ENCODE data around the gene PPP1R14C.
A peak's percentile ranks its signal among the peaks of the same experiment; 100 is the strongest.
"Not testable (repeated sequence)": the region's sequence is repeated elsewhere in the genome, so short reads cannot be mapped to it uniquely, and the experiment has no call there.

PPP1R14C gene

DNA sequence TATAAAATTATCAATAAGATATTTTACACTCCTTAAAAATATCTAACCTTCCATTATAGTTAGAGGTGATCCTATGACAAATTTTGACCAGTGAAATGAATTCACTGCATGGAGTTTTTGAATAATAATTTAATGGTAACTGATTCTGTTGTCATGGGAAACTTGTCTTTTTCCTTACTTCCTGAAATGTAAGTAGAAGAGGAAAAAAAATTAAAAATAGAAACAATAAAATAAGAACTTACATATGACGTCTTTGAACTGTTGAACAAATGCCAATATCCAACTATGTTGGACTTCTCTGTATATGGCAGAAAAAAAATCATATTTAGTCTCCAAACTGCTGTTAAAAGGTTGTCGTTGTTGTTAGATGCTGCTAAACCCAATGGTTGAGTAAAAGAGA lies 26.3 kb downstream of the PPP1R14C start:
- DNase-seq (ENCODE audit: low read depth) = no peak

DNA sequence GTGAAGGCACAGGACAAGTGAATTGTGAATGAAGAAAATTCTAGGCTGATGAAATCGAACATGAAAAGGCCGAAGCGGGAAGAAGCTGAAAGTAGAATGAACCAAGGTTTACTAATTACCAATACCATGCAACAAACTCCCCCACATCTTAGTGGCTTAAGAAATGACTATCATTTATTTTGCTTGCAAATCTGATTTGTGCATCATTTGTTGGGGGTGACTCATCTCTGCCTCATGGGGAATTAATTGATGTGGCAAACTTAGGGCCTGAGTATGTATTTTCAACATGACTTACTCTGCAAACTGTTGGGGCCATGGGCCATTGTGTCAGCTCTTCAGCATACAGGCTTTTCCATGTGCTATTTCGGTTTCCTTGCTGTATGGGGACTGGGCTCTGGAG lies 26.8 kb downstream of the PPP1R14C start:
- peak; percentile 17 for DNase-seq (ENCODE audit: low read depth)

DNA sequence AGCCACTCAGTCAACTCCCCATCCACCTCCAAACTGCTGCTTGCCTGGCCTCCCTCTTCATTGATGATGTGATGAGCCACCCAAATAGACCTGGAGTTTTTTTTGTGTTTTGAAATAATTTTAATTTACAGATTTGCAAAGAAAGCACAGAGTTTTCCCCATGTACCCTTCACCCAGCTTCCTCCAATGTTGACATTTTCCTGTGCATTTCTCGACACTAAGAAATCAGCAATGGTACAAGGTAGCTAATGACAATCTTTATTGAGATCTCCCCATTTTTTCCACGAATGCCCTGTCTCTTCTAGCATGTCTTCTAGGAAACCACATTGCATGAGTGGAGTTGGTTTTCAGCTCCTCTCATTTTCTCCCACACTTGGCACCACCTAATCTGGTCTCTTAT lies 30.1 kb downstream of the PPP1R14C start:
- DNase-seq (ENCODE audit: low read depth) = no peak

DNA sequence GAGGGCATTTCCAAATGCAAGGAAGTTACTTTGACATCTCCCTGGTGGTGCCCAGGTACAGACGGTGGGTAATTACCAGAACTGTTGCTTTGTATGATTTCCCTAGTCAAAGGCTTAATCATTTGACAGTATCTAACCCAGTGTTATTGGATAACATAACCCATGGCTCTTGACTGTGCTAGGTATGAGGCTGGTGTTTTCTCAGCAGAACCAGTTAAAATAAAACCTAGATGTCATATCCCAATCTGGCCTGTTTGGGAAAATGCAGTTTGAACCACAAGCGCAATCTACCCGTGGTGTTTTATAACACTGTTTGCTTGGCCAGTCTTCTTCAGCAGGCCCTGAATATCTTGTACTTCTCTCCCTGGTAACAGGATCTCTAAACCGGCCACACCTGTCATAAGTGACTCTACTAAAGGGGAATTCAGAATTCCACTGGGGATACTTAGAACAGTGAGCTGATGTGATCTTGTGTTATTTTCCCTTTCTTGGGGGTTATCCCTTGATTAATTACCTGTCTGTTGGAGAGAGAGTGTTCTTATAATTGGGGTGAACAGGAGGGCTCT lies 32.8 kb downstream of the PPP1R14C start:
- DNase-seq (ENCODE audit: low read depth) = no peak

DNA sequence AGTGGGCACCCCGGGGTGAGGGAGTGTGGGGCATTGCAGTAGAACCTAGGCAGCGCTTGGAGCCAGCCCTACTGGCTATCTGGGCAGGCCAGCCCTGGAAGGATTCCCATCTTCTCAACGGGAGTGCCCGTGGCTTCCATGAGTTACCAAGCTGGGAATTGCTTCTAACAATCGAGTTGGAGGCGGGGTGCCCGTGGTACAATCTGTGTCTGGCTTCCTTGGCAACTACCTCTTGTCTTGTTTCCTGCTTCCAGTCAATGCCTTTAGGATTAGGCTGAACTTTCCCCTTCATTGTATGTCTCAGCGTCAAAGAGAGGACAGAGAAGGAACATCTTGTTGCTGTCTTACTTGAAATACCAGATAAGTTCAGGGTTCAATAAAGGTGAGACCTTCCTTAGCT lies 33.3 kb downstream of the PPP1R14C start:
- no peak for DNase-seq (ENCODE audit: low read depth)

DNA sequence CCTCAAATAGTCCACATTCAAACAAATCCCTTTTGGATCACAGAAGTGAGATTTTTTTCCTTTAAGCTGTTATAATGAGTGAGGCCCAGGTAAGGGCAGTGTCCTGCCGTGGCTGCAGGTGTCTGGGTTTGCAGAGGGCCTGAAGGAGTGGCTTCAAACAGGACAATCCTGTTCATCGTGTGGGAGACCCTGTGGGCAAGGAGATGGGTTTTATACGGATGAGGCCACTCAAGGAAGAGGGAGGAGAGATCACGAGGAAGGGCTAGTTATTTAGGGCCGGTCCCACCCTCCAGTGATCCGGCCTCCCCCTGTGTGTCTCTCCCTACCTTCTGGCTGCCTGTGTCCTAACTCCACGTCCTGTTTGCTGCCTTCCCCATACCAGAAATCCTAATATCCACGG lies 33.8 kb downstream of the PPP1R14C start:
- DNase-seq (ENCODE audit: low read depth) = no peak

DNA sequence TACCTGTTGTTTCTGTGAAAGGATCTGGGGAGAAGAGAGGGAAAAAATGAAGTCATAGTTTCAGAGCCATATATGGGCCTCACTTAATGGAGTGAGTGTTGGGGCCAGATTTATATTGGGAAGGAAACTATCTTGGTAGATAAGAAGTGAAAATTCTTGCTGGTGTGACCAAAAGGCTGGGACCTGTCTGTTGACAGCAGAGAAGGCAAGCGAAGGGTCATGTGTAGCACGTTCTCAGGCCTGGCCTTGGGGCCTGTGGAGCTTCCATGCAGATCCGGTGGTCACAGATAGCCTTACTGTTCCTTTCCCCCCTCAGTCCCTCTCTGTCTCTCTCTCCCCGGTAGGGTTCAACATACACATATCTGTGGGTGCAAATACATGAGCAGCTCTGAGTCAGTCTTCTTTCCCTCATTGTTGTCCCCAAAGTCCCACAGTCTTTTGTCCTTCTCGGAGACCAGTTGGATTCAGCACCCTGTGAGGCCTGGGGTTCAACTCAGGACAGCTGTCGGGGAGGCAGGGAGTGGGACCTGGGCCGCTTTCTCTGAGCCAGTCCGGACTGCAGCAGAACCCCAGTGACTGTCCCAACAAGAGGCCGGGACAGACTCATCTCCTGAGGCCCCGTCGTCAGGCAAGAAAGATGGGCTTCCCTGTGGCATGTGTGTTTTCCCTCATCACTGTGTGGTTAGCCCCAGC lies 34.6 kb downstream of the PPP1R14C start:
- DNase-seq (ENCODE audit: low read depth) = no peak

DNA sequence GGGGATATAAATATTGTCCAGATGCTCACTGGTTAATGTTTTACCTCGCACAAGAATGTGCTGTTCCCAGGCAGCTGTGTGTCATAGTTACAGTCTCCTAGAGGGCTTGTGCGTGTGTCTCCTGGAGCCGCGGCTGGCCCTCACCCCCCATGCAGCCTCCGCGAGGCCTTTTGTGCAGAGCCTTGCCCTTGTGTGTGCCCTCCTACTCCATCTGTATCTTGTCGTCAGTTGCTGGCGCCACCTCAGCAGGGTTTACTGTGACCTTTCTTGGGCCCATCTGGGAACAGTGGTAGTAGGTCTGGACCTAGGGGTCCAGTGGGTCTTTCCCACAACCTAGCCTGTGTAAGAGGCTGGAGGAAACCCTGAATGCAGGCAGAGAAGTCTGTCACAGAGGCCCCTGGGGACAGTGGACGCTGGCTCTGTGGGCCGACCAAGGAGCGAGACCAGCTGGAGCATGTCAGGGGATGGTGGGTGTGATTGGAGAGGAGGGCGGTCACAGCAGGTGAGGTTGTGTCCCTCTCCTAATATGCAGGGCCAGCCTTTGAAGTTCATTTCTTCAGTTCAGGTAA lies 35.2 kb downstream of the PPP1R14C start:
- no peak for DNase-seq (ENCODE audit: low read depth)

DNA sequence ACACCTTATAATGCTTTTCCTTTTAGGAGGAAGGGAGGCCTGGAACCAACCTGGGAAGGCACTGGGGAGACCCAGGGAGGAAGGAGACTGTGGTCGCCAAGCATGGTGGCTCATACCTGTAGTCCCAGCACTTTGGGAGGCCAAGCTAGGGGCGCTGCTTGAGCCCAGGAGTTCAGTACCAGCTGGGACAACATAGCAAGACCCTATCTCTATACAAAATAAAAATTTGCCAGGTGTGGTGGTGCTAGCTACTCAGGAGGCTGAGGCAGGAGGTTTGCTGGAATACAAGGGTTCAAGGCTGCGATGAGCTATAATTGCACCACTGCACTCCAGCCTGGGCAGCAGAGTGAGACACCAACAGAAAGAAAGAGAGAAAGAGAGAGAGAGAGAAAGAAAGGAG lies 36.2 kb downstream of the PPP1R14C start:
- DNase-seq (ENCODE audit: low read depth) = no peak

DNA sequence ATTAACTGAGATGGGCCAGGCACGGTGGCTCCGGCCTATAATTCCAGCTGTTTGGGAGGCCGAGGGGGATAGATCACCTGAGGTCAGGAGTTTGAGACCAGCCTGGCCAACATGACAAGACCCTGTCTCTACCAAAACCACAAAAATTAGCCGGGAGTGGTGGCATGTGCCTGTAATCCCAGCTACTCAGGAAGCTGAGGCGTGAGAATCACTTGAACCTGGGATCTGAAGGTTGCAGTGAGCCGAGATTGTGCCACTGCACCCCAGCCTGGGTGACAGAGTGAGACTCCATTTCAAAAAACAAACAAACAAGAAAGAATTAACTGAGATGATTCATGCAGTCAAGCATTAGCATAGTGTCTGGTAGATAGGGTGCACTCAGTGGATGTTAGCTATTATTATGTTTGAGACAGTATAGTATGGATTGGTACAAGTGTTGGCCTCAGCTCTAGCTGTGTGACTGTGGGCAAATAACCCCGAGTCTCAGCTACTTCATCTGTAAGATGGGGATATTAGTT lies 37.1 kb downstream of the PPP1R14C start:
- not testable (repeated sequence) for DNase-seq (ENCODE audit: low read depth)

DNA sequence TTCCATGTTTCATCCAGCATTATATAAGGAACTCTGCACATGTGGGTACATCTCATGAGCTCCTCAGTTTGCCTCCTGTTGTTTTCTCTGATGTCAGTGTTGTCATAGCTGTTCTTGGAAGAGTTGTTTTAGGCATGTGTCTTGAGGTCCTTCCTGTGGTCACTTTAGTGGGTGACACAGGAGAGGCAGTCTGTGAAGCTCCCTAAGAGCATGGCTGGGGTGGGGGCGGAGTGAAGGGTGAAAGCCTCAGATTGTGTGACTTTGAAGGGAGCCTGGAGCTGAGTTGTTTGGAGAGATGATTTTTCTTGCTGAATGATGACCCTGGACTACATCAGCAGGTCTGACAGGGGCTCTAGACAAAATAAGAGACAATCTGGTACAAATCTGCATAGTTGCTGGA lies 37.7 kb downstream of the PPP1R14C start:
- DNase-seq (ENCODE audit: low read depth) = no peak

DNA sequence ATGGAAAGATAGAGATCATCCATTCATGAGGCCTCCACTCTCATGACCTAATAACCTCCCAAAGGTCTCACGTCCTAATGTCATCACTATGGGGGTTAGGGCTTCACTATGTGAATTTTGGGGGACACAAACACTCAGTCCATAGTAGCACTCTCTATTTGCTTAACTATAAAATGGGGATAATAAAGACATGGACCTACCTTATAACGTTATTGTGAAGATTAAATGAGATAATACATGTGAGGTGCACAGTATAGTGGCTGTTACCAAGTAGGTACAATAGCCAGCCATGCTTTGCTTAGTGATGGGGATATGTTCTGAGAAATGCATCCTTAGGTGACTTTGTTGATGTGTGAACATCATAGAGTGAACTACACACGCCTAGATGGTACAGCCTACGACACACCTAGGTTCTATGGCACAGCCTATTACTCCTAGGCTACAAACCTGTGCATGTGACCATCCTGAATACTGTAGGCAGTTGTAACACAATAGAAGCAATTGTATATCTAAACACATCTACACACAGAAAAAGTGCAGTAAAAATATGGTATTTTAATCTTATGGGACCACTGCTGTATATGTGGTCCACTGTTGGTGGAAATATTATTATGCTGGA lies 39.7 kb downstream of the PPP1R14C start:
- DNase-seq (ENCODE audit: low read depth) = no peak

DNA sequence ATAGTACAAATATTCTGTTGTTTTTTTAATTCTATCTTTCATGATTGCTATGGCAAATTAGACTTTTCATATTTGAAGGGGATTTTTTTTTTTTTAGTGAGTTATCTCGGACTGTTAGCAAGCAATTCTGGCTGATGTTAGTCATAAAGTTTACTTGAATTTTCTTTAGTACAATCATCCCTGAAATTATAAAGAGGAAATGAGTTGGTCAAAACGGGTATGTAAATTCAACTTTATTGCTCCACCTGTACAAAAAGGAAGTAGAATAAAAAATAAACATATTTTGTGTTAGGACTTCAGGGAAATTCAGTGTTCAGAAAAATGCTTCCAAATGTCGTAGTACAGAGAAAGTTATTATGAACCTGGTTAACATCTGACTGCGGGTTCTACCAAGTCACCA lies 40.3 kb downstream of the PPP1R14C start:
- no peak for DNase-seq (ENCODE audit: low read depth)

DNA sequence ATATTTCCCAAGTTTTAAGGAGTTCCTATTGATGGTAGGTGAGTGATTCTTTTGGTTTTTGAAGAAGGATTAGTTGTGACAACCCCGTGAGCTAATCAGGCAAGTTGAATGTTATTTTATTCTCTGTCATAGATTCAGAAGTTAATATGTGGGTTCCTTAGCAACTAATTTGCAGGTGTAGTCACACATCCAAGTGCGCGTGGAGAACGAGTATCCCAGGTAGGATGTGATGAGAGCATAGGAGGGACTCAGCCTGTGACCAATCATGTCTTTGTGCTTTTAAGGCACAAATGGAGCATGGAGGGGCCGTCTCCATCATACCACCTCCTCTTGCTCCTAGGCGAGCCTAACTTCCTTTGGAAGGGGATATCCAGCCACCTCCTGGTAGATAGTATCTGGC lies 41.1 kb downstream of the PPP1R14C start:
- DNase-seq (ENCODE audit: low read depth) = no peak

DNA sequence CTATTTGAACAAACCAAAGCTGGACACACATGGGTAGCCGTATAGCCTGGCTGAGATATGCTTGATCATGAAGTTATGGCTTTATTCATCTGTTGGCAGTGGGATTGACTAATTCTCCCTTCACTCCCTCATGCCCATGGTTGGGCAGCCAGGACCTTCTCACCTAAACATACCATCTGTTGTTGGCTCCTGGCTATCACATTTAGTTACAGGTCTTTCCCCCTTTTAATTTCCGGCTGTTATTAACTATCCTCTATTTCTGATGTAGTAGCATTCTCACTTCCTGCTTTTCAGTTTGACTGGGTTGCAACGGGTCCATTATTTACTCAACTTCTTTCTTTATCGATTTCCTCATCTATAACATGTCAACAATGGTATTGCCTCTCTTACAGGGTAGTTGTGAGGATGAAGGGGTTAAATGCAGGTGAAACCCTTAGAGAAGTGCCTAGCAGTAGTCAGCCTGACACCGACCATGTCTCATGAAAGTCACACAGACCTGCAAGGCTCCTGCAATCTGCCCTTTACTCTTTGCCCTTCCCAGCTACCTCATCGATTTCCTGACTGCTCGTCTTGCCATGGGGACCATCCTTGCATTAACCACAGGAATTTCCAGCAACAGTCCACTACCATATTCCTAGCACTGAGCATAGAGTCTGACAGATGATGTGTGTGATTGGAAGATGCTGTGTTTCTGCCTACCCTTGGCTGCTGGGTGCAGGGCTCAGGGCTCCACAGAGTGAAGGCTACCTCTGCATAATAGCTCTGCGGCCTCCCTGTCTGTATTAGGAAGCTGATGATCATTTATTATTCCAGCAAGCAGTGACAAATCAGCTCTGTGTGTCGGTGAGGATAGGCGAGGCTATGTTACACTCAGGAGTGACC lies 42.2 kb downstream of the PPP1R14C start:
- DNase-seq (ENCODE audit: low read depth) = no peak

DNA sequence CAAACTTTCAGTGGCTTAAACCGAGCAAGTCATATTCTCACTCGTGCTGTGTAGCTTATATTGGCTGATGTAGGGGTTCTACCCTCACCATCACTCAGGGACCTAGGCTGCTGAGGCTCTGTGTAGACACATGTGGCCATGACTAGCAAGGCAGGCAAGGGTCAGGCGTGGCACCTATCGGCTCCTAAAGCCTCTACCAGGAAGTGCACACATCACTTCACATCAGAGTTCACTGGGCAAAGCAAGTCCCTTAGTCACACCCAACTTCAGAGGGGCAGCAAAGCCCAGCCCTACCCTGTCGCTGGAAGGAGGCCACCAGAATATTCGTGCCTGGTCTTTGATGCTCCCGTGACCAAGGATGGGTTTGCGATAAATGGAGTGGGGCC lies 42.9 kb downstream of the PPP1R14C start:
- DNase-seq (ENCODE audit: low read depth) = no peak

DNA sequence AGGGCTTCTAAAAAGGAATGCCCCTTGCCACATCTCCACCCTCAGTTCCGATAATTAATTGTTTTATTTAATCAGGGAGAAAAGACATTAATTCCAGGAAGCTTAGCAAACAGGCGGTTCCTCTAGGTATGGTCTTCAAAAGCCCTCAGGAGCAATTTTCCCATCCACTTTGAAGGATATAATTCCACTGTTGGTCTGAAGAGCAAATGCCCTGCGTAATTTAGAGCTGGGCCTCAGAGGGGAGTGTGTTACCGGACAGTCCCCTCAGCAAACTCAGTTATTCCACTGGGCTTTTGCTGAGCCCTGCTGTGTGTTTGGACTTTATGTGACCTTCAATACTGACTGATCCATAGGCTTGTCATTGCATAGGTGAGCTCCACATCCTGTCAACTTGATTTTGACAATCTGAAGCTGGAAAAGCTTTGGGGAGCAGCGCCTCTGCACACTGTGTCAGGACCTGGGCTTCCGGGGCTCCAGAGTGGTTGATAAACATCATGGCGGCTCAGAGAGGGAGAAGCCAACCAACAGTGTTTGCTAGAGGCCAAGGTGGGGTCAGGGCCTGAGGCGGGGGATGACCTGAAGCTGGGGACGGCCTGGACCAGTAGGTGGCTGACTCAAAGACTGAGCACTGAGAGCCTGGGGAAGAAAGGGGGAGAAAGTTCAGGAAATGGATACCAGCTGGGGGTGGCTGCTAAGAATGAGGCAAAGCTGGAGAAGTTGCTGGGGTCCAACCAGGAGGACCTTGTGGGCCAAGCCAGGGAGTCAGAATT lies 43.5 kb downstream of the PPP1R14C start:
- DNase-seq (ENCODE audit: low read depth) = no peak

DNA sequence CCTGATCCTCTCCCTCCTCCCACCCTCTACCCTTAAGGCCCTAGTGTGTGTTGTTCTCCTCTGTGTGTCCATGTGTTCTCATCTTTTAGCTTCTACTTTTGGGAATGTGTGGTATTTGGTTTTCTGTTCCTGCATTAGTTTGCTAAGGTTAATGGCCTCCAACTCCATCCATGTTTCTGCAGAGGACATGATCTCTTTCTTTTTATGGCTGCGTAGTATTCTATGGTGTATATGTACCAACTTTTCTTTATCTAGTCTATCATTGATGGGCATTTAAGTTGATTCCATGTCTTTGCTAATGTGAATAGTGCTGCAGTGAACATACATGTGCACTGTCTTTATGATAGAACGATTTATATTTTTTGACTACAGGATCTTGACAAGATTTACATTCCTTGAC lies 44.6 kb downstream of the PPP1R14C start:
- DNase-seq (ENCODE audit: low read depth) = not testable (repeated sequence)

DNA sequence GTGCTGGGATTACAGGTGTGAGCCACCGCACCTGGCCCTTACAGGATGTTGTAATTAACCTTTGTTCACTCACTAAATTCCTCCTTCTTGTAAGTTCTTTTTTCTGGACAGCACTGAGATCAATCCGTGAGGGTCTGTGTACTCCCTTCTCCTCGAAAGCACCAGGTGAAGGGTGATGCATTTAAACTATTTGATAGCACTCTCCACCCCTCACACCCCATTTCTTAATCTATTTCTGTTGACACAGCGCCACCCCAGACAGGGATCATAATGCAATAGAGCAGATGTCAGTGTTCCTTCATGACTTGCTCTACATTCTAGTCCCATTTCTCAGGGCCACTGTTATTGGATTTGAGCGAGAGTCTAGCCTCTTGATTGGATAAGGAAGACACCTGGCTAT lies 46.3 kb downstream of the PPP1R14C start:
- DNase-seq (ENCODE audit: low read depth) = no peak

DNA sequence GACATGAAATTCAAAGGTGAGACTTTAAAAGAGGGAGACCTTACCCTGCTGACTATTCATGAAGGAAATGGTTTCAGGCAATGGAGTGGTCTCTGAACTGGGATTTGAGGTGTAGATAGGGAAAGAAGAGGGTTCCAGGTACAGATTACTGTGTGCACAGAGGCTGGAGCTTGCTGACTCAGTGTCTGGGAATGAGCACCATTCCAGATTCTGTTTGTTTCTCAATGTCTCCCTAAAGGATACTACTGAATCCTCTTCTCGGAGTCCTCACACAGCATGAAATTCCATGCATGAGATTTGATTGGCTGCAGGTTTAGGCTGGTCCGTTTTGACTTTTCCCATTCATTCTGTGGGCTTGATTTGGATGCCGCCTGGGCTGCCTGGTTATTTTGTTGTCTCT lies 49.0 kb downstream of the PPP1R14C start:
- no peak for DNase-seq (ENCODE audit: low read depth)

DNA sequence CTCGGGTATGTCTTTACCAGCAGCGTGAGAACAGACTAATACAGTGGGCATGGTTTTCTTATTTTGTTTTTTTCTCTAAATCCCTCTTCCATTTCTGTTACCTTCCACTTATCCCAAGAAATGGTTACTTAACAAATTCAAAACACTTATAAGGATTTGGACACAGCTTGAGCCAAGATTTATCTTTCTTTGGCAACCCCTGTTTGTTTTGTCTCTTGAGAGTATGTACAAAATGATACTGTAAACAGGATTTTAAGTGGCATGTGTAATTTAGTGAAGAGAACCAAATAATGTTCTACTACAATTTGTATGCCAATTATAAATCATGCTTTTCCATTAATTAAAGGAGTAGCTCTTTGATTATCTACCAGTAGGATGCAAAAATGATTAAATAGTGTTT lies 51.4 kb downstream of the PPP1R14C start:
- no peak for DNase-seq (ENCODE audit: low read depth)
